Loucy (cell line): ENCODE results near the gene ADGRG7.
"Not testable (repeated sequence)": the region's sequence is repeated elsewhere in the genome, so short reads cannot be mapped to it uniquely, and the experiment has no call there.

Experiments used
- H2AFZ ChIP-seq: fragments of 200-600 bp; sonication (generic); 2 replicates; pipeline ENCODE4 v1.6.0; 2016; ENCODE audit warnings: antibody characterized with exemption, mild to moderate bottlenecking, low read length, moderate library complexity
- H3F3A ChIP-seq: fragments of 200-600 bp; 2 replicates; pipeline ENCODE4 v1.6.0; 2016; ENCODE audit warnings: antibody characterized with exemption, low read depth, mild to moderate bottlenecking
- H3K27me3 ChIP-seq: fragments of 200-600 bp; sonication (generic); 2 replicates; pipeline ENCODE4 v1.6.1; 2014; ENCODE audit warnings: low read length, mild to moderate bottlenecking; ENCODE audit not compliant: insufficient read depth, poor library complexity, severe bottlenecking
- H3K36me3 ChIP-seq: fragments of 200-600 bp; sonication (generic); 2 replicates; pipeline ENCODE4 v1.6.1; 2016; ENCODE audit warnings: low read length; ENCODE audit not compliant: insufficient read depth
- H3K4me1 ChIP-seq: fragments of 200-600 bp; sonication (generic); 2 replicates; pipeline ENCODE4 v1.5.1; 2014; ENCODE audit warnings: low read length, mild to moderate bottlenecking; ENCODE audit not compliant: insufficient read depth, poor library complexity, severe bottlenecking
- H3K4me2 ChIP-seq: fragments of 200-600 bp; sonication (generic); 2 replicates; pipeline ENCODE4 v1.6.0; 2014; ENCODE audit warnings: antibody characterized with exemption, low read length, low read depth, mild to moderate bottlenecking; ENCODE audit not compliant: poor library complexity, severe bottlenecking
- H3K4me3 ChIP-seq: fragments of 200-600 bp; sonication (generic); 2 replicates; pipeline ENCODE4 v1.5.1; 2014; ENCODE audit warnings: low read length, mild to moderate bottlenecking, mixed read lengths; ENCODE audit not compliant: poor library complexity, severe bottlenecking
- H3K79me2 ChIP-seq: fragments of 200-600 bp; sonication (generic); 2 replicates; pipeline ENCODE4 v1.6.1; 2014; ENCODE audit warnings: low read length; ENCODE audit not compliant: insufficient read depth
- H3K9ac ChIP-seq: fragments of 200-600 bp; sonication (generic); 2 replicates; pipeline ENCODE4 v1.6.0; 2014; ENCODE audit warnings: mild to moderate bottlenecking, low read depth, low read length, moderate library complexity; ENCODE audit not compliant: poor library complexity, severe bottlenecking
- H3K9me2 ChIP-seq: fragments of 200-600 bp; sonication (generic); replicated peaks from 2 replicates; pipeline ENCODE4 v1.6.1; 2016; ENCODE audit warnings: low read depth, low read length, mixed read lengths
- H3K9me3 ChIP-seq: fragments of 200-600 bp; sonication (generic); 2 replicates; pipeline ENCODE4 v1.6.1; 2014; ENCODE audit warnings: mild to moderate bottlenecking, antibody characterized with exemption, low read length, low read depth; ENCODE audit not compliant: insufficient read depth
- H4K20me1 ChIP-seq: fragments of 200-600 bp; sonication (generic); 2 replicates; pipeline ENCODE4 v1.6.0; 2014; ENCODE audit warnings: antibody characterized with exemption, low read length, mild to moderate bottlenecking; ENCODE audit not compliant: insufficient read depth, poor library complexity, severe bottlenecking
- EZH2phosphoT487 ChIP-seq: fragments of 200-600 bp; IDR thresholded peaks from 2 replicates; pipeline ENCODE4 v1.6.1; 2018; ENCODE audit warnings: antibody characterized with exemption, mild to moderate bottlenecking, moderate library complexity, borderline replicate concordance
- TF ChIP-seq, protein P1 (sequence below): fragments of 200-600 bp; sonication (generic); conservative IDR thresholded peaks from 2 replicates; pipeline ENCODE4 v1.5.1; 2014; ENCODE audit warnings: mild to moderate bottlenecking, antibody characterized with exemption, low read length

ADGRG7 gene

DNA sequence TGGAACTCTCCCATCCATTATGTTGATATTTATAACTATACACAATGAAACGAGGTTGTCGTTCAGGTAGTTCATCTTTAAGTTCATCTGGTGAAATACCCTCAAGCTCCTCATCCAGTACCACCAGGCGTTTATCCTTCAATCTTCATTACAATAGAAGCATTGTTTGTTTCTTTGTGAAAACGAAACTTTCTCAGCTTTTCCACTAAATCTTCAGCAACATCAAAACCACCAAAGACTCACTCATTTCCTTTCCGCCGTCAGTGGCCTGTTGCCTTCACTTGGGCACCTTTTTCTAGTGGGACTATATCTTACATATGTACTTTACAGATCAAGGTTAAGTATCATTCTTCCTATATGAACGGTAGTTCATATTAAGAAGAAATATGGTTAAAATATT is 55.8 kb downstream of the ADGRG7 start:
- no peak overlapping the region for H3K4me3 ChIP-seq
- H3F3A ChIP-seq: no peaks in the 10 kb centered on the region
- no peaks in the 10 kb centered on the region for H4K20me1 ChIP-seq
- peak overlapping the region; percentile 17 for H3K4me2 ChIP-seq
- no peaks in the 10 kb centered on the region for H3K79me2 ChIP-seq
- H3K9me3 ChIP-seq: no peaks in the 10 kb centered on the region
- no peaks in the 10 kb centered on the region for H3K36me3 ChIP-seq
- no peaks in the 10 kb centered on the region for H3K9me2 ChIP-seq
- peak overlapping the region; percentile 65 for H2AFZ ChIP-seq
- no peak overlapping the region for H3K9ac ChIP-seq
- TF ChIP-seq, protein P1, sequence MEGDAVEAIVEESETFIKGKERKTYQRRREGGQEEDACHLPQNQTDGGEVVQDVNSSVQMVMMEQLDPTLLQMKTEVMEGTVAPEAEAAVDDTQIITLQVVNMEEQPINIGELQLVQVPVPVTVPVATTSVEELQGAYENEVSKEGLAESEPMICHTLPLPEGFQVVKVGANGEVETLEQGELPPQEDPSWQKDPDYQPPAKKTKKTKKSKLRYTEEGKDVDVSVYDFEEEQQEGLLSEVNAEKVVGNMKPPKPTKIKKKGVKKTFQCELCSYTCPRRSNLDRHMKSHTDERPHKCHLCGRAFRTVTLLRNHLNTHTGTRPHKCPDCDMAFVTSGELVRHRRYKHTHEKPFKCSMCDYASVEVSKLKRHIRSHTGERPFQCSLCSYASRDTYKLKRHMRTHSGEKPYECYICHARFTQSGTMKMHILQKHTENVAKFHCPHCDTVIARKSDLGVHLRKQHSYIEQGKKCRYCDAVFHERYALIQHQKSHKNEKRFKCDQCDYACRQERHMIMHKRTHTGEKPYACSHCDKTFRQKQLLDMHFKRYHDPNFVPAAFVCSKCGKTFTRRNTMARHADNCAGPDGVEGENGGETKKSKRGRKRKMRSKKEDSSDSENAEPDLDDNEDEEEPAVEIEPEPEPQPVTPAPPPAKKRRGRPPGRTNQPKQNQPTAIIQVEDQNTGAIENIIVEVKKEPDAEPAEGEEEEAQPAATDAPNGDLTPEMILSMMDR: no peak
- no peak for TF ChIP-seq EZH2phosphoT487
- H3K4me1 ChIP-seq: no peaks in the 10 kb centered on the region
- no peaks in the 10 kb centered on the region for H3K27me3 ChIP-seq

- H3K9me3 ChIP-seq, H3K9me2 ChIP-seq, H3K79me2 ChIP-seq, H3K4me3 ChIP-seq, H3K9ac ChIP-seq, H3K36me3 ChIP-seq, H3K4me2 ChIP-seq, H2AFZ ChIP-seq, H4K20me1 ChIP-seq, H3K27me3 ChIP-seq, H3K4me1 ChIP-seq, H3F3A ChIP-seq: not testable (repeated sequence)
These were observed 57.3 kb downstream of the ADGRG7 start for GRCh38 chr3:100666699-100667098.

GRCh38 chr3:100667316-100667715 is 57.9 kb downstream of the ADGRG7 start:
- not testable (repeated sequence) for H3K4me1 ChIP-seq, H3K27me3 ChIP-seq, H3K36me3 ChIP-seq, H4K20me1 ChIP-seq, H3K4me2 ChIP-seq, H3F3A ChIP-seq, H3K9me3 ChIP-seq, H3K4me3 ChIP-seq, H3K79me2 ChIP-seq, H3K9ac ChIP-seq, H2AFZ ChIP-seq, H3K9me2 ChIP-seq

- H3K79me2 ChIP-seq, H3K27me3 ChIP-seq, H3K4me1 ChIP-seq, H4K20me1 ChIP-seq, H3K4me3 ChIP-seq, H3K9me3 ChIP-seq, H3K36me3 ChIP-seq, H3K4me2 ChIP-seq, H3F3A ChIP-seq, H2AFZ ChIP-seq, H3K9me2 ChIP-seq, H3K9ac ChIP-seq: not testable (repeated sequence)
These were observed 61.6 kb downstream of the ADGRG7 start for GRCh38 chr3:100670995-100671394.

GRCh38 chr3:100681496-100681895 is 72.1 kb downstream of the ADGRG7 start:
- Histone ChIP-seq H3F3A (no peaks in the 10 kb centered on the region), H3K4me3 (no peak overlapping the region), H3K9me2 (no peaks in the 10 kb centered on the region), H2AFZ (no peak overlapping the region), H3K36me3 (no peaks in the 10 kb centered on the region), H3K27me3 (no peaks in the 10 kb centered on the region), H3K9me3 (no peaks in the 10 kb centered on the region), H3K4me1 (no peaks in the 10 kb centered on the region), H3K4me2 (no peak overlapping the region), H4K20me1 (no peaks in the 10 kb centered on the region), H3K9ac (no peak overlapping the region), H3K79me2 (no peaks in the 10 kb centered on the region)
- TF ChIP-seq, protein P1: no peak
- no peak for TF ChIP-seq EZH2phosphoT487
